AML-193 (cell line): ENCODE results near the gene DNAH3.
A peak's percentile ranks its signal among the peaks of the same experiment; 100 is the strongest.
"Not testable (repeated sequence)": the region's sequence is repeated elsewhere in the genome, so short reads cannot be mapped to it uniquely, and the experiment has no call there.

Source experiments
- DNase-seq, 2 experiments: peaks; one replicate each; lab custom pipeline; 2025; lab: John Stamatoyannopoulos, UW

Gene DNAH3

GRCh38 chr16:21167360-21167759 lies 16.7 kb upstream of the DNAH3 start:
- no peak for DNase-seq

GRCh38 chr16:21166561-21166961 lies 15.9 kb upstream of the DNAH3 start:
- no peak for DNase-seq

GRCh38 chr16:21164521-21165168 lies 14.0 kb upstream of the DNAH3 start:
- DNase-seq = no peak

GRCh38 chr16:21163576-21163975 lies 12.9 kb upstream of the DNAH3 start:
- DNase-seq = no peak

GRCh38 chr16:21162661-21163151 lies 12.1 kb upstream of the DNAH3 start:
- DNase-seq = no peak

GRCh38 chr16:21161211-21161610 lies 10.6 kb upstream of the DNAH3 start:
- no peak for DNase-seq

- DNase-seq = no peak
These were observed 9.6 kb upstream of the DNAH3 start for GRCh38 chr16:21160276-21160675.

- peak in 1 of 2 experiments; percentile 27 for DNase-seq
These were observed 8.8 kb upstream of the DNAH3 start for GRCh38 chr16:21159281-21159951.

- peak; percentile 67 to 79 for DNase-seq
These were observed 7.8 kb upstream of the DNAH3 start, which contains the start of gene LDAF1 for GRCh38 chr16:21158208-21159110. Gene LDAF1 (plus strand): TSS chr16:21158674. CDS start chr16:21161183, 2,509 bp downstream.

- no peak for DNase-seq
These were observed 7.0 kb upstream of the DNAH3 start for GRCh38 chr16:21157632-21158031.

- DNase-seq = peak; percentile 9 to 20
These were observed 6.3 kb upstream of the DNAH3 start for GRCh38 chr16:21156767-21157467.

GRCh38 chr16:21156011-21156410 lies 5.4 kb upstream of the DNAH3 start:
- not testable (repeated sequence) for DNase-seq

GRCh38 chr16:21153124-21153729 lies 2.6 kb upstream of the DNAH3 start:
- not testable (repeated sequence) for DNase-seq

GRCh38 chr16:21152160-21153030 lies 1.7 kb upstream of the DNAH3 start:
- DNase-seq = not testable (repeated sequence)

GRCh38 chr16:21145738-21146137 lies 4.9 kb downstream of the DNAH3 start:
- no peak for DNase-seq

- DNase-seq = no peak
These were observed 16.6 kb downstream of the DNAH3 start for GRCh38 chr16:21134053-21134452.

- no peak for DNase-seq
These were observed 19.8 kb downstream of the DNAH3 start for GRCh38 chr16:21130811-21131210.

GRCh38 chr16:21128991-21129390 lies 21.7 kb downstream of the DNAH3 start:
- DNase-seq = no peak

- DNase-seq = no peak
These were observed 24.1 kb downstream of the DNAH3 start for GRCh38 chr16:21126518-21126917.

- DNase-seq = no peak
These were observed 25.5 kb downstream of the DNAH3 start for GRCh38 chr16:21125191-21125590.
